ENCODE data around the gene AK2.

The AK2 gene

GRCh38 chr1:32969566-32969965, 67.1 kb downstream of the AK2 start:
- no peak for DNase-seq

DNA sequence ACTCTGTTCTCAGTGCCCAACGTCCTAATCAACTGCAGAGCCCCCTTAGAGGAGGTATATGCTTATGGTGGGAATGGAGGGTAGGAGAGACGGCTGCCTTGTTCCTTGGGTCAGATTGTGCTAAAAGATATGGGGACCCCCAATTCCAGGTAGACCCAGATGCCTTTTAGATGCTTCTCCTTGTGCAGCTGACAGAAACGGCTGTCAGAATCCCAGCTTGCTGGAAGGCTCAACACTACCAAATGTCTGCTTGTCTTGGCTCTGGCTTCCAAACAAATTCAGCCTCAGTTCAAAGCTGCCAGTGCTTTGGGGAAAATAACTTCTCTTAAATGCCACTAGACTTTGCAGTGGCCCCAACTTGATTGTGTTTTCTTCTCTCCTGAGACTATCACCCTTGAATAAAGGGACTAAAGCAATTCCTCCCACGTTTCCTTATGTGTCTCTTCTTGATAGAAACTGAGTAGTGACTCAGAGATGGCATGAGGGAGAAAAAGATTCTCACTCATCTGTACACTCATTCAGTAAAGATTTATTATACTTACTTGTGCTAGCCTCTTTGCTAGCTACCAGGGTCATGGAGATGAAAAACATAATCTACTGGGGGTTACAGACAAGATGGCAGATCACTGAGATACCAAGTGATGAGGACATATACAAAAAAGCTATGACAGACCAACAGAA, 68.7 kb downstream of the AK2 start:
- DNase-seq: peak; percentile 45

- no peak for DNase-seq
Observed at GRCh38 chr1:32966900-32967299, 69.8 kb downstream of the AK2 start.

GRCh38 chr1:32965251-32965747, 71.4 kb downstream of the AK2 start:
- no peak for DNase-seq

GRCh38 chr1:32964461-32965250, 72.0 kb downstream of the AK2 start, which contains the start of gene RNF19B:
TSS of gene RNF19B (minus strand) at chr1:32964809. CDS start at chr1:32964685, 124 bp downstream.
- peak; percentile 94 for DNase-seq

DNA sequence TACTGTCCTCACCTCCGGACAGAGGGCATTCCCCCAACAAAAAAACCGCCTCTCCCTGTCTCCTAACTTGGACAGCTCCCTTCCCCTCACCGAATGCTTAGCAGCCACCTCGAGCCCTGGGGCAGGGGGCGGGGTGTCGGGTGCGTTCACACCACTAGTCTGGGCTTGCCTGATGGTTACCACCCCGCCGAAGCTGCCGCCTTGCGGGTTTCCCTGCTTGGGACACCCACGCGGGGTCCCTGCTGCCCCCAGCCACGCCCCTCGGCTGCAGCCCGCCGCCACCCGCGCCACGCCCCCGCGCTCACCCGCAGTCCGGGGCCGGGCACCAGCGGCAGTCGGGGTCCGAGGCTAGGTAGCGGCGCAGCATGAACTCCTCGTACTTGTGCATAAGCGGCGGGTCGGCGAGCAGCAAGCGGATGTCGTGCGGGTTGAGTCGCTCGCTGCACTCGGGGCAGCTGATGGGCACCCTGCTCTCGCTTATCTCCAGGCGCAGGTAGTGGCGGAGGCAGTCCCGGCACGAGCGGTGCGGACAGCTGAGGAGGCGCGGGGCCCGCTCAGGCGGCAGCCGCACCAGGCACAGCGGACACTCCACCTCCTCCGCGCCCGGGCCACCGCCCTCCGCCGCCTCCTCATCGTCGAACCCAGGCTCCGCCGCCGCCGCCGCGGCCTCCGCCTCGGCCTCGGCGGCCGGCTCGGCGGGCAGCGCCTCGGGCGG, 72.8 kb downstream of the AK2 start:
- peak; percentile 70 for DNase-seq

DNA sequence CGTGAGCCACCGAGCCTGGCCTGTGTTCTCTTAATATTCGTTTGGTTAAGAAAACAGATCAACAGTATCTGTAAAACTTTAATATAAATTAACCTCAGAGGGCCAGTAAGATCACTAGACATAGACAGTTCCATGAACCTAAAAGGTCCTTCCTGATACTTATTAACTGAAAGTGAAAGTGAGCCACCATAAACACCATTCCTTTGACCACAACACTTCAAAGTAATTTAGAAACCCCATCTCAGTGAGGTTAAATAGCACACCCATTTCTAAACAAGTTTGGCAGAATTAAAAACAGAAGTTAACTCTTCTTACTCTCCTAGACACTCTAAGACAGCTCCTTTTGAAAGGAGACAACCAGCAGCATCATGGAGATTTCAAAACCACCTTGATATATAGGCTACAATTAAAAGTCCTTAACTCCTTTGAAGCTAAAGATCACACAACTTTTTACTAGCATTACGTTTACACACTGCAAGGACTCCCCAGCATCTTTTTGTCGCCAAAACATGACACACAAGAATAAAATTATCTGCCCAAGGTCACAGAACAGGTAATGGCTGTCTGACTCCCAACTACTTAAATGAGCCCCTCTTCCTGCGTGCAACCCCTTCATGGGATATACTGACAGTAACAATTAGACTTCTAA, 74.3 kb downstream of the AK2 start:
- DNase-seq: peak; percentile 23

DNA sequence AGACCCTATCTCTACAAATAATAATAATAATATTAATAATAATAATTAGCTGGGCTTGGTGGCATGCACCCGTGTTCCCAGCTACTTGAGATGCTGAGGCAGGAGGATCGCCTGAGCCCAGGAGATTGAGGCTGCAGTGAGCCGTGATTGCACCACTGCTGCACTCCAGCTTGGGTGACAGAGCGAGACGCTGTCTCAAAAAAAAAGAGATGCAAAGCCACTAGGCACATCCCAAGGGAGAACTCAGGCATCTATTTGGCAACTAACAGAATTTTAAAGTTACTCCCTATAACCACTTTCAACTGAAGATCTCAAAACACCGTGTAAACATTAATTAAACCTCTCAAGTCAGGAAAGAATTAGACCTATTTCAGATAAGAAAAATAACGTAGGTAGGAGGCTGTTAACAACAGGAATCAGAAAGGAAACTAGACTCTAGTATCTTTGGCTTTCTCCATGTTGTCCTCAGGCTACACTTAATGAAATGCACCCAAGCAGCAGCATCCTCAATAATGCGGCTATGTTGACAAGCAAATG, 75.8 kb downstream of the AK2 start:
- DNase-seq: no peak

DNA sequence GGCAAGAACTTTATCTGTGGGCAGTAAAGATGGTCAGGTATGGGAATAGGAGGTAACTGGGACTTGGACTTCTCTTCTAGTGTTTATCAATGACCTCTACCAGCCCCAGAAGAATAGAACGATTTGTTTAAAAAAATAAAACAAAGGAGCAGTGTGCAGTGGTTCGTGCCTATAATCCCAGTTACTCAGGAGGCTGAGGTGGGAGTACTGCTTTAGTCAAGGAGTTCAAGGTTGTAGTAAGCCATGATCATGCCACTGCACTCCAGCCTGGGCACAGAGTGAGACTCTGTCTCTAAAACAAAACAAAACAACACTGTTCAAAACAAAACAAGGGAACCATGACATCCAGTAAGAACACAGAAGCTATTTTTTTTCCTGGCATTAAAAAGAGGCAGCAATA, 76.3 kb downstream of the AK2 start:
- DNase-seq: no peak

DNA sequence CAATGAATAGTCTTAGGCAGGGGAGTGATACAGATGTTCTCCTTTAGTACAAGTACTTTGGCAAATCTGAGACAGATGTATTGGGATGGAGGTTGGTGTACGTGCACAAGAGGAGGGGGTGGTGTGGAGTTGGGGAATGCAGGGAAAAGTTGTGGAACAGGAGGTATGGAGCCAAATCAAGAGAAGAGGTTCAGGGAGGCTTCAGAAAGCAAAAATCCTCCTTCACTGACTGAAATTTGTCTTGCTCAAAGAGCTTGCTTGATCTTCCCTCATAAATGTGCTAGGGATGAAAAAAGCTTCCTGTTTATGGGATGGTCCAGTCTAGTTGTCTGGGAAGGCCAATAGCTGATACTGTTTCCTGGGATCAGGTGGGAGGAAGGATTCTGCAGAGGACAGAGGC, 77.9 kb downstream of the AK2 start:
- DNase-seq: no peak

Measured in EL (cell line).